ENCODE measurements around the gene HIPK2.

DNA sequence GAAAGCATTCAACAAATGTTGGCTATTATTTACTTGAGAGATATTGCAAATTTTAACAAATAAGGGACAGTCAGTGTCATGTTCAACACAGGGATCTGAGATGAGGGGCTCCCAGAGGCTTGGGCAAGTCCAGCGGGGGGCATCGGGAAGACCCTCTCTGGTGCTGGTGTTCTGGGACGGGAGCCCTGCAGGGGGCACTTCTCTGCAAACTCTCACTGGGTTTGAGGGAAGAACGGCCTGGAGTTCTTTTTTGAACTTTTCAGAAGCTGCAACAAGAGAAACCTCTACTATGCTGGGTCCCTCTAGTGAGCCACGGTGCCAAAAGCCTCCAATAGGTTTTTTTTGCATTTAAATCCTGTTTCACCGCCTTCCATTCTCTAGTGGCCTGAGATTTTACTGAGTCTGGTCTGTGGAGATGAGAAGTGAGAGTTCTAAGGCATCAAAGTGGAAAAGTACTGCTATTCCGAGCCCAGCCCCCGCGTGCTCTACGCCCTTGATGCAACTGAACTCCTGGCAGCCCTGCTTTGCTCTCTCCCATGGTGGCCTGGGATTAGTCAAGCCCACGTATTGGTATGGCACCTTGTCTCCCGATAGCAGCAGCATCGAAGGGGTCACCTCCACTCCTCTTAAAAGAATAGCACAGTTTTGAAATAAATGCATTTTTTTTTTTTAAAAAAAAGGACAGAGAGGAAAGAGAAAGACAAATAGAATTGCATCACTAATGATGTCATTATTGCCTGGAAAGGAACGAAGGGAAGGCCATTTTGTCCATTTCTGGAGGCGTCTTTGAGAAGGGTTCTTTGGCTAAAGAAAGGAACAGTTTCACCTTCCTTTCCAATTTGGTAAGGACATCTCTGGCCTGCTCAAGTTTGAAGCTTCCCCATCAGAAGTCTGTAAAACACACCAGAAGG lies 210.8 kb downstream of the HIPK2 start:
- TF ChIP-seq, protein P1, sequence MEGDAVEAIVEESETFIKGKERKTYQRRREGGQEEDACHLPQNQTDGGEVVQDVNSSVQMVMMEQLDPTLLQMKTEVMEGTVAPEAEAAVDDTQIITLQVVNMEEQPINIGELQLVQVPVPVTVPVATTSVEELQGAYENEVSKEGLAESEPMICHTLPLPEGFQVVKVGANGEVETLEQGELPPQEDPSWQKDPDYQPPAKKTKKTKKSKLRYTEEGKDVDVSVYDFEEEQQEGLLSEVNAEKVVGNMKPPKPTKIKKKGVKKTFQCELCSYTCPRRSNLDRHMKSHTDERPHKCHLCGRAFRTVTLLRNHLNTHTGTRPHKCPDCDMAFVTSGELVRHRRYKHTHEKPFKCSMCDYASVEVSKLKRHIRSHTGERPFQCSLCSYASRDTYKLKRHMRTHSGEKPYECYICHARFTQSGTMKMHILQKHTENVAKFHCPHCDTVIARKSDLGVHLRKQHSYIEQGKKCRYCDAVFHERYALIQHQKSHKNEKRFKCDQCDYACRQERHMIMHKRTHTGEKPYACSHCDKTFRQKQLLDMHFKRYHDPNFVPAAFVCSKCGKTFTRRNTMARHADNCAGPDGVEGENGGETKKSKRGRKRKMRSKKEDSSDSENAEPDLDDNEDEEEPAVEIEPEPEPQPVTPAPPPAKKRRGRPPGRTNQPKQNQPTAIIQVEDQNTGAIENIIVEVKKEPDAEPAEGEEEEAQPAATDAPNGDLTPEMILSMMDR (IDR thresholded peaks at IDR 0.05), result no peak
- TF ChIP-seq POLR2A (IDR thresholded peaks at IDR 0.05), result no peak
- TF ChIP-seq EP300 (IDR thresholded peaks at IDR 0.05), result no peak
- TF ChIP-seq POLR2AphosphoS5 (IDR thresholded peaks at IDR 0.05), result no peak
